VCaP (cell line): Measurements from ENCODE around the gene VPS26C.
"Not testable (repeated sequence)": the region's sequence is repeated elsewhere in the genome, so short reads cannot be mapped to it uniquely, and the experiment has no call there.

Experiments used
- H3K27ac ChIP-seq: fragments of 450-650 bp; 2 replicates; pipeline ENCODE4 v1.5.1; 2017
- TF ChIP-seq, protein P1 (sequence below): fragments of 450-650 bp; conservative IDR thresholded peaks from 2 replicates; pipeline ENCODE4 v1.5.1; 2017; ENCODE audit warnings: mild to moderate bottlenecking, moderate library complexity

VPS26C gene

DNA sequence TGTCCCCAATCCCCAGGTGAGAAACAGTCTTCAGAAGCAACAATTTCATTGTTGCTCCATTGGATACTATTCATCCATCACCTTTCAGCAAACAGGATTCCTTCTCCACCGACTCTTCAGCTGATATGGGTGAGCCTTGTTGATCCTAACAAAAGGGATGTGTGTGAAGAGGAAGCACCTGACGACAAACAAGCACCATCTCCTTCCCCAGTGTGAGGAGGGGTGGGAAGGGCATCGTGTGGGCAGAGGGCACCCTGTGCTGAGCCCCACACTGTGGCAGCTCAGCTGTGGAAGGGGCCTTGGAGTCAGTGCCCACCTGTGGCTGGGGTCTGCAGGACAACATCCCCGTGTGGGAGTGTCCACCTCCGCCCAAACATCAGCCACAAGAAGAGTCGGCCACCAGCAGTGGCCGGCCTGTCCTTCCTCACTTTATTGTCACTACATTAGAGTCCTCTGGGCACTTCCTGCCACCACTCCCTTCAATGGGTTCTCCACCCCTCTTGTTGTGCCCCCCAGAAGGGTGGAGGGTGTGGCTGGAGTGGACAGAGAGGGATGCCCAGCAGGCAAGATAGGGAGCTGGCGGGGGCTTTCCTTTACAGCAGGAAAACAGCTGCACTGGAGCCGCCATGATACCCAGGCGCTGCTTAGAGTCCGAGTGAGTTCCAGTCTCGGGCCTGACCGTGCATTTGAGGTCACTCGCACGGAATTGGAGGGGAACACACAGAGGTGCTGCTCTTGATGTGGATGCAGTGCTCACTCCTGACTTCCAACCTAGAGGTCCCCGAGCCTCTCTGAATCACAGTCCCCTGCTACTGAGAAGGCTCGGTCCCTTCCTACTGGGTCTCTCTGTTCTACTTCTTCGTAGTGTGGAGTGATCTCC is 40.9 kb downstream of the VPS26C start:
- H3K27ac ChIP-seq, result no peak overlapping the region
- TF ChIP-seq, protein P1, sequence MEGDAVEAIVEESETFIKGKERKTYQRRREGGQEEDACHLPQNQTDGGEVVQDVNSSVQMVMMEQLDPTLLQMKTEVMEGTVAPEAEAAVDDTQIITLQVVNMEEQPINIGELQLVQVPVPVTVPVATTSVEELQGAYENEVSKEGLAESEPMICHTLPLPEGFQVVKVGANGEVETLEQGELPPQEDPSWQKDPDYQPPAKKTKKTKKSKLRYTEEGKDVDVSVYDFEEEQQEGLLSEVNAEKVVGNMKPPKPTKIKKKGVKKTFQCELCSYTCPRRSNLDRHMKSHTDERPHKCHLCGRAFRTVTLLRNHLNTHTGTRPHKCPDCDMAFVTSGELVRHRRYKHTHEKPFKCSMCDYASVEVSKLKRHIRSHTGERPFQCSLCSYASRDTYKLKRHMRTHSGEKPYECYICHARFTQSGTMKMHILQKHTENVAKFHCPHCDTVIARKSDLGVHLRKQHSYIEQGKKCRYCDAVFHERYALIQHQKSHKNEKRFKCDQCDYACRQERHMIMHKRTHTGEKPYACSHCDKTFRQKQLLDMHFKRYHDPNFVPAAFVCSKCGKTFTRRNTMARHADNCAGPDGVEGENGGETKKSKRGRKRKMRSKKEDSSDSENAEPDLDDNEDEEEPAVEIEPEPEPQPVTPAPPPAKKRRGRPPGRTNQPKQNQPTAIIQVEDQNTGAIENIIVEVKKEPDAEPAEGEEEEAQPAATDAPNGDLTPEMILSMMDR, result no peak

DNA sequence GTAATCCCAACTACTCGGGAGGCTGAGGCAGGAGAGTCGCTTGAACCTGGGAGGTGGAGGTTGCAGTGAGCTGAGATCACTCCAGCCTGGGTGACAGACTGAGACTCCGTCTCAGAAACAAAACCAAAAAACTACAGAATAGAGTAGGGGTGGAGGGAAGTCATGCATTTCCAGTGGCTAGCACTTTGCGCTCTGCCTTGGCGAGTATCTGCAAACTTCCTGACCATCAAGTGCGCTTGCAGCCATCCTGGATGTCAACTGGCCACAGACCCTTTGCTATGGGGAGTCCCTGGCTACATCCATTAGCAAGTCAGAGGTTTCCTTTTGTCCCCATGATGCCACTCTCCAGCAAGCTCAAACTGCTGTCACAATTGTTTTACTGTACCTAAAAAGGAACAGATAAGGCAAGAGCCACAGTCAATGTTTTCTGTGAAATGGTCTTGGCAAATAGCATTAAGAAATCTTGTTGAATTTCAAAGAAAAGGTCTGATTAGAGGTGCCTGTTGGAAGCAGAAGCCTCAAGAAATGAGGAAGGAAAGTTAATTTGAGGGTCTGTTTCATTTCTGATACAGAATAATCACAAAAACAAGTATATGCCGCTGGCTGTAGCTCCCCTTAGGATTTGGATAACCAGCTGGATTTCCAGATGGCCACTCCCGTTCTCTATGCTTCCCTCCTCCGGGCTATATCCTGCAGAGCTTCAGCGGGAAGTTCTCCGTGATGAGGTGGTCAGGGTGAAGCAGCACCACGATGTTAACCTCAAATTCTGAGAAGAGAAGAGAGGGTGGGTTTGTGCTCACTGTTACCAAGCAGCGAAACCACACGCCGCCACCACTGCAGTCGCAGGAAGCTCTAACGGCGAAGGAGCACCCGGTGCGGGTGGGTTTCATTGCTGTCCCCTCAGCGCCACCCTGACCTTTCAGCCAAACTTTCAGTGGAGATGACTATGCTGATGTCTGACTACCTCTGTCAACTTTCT is 42.0 kb downstream of the VPS26C start:
- TF ChIP-seq, protein P1, result no peak
- H3K27ac ChIP-seq, result no peak overlapping the region

DNA sequence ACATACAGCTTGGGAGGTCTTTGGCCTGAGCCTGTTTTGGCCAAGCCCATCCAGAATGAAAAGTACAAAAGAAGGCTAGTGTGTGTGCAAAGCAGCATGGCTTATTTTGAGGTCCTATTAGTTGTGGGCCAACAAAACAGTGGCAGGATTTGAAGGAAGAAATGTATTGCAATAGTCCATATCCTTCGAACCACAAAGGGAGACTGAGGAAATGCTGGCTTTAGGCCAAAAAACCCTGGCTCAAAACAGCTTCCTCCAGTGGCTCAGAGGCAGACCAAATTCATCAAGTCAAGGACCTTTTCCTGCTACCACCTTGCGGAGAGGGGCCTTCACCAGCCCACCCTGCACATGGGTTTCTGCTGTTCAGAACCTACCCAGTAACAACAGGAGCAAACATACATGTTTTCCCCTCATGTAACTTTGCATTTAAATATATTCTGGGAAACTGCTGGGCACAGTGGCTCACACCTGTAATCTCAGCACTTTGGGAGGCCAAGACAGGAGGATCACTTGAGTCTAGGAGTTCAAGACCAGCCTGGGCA is 43.3 kb downstream of the VPS26C start:
- TF ChIP-seq, protein P1, result no peak
- no peak overlapping the region for H3K27ac ChIP-seq

DNA sequence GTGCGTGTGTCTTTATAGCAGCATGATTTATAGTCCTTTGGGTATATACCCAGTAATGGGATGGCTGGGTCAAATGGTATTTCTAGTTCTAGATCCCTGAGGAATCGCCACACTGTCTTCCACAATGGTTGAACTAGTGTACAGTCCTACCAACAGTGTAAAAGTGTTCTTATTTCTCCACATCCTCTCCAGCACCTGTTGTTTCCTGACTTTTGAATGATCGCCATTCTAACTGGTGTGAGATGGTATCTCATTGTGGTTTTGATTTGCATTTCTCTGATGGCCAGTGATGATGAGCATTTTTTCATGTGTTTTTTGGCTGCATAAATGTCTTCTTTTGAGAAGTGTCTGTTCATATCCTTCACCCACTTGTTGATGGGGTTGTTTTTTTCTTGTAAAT is 44.9 kb downstream of the VPS26C start:
- H3K27ac ChIP-seq, result not testable (repeated sequence)

DNA sequence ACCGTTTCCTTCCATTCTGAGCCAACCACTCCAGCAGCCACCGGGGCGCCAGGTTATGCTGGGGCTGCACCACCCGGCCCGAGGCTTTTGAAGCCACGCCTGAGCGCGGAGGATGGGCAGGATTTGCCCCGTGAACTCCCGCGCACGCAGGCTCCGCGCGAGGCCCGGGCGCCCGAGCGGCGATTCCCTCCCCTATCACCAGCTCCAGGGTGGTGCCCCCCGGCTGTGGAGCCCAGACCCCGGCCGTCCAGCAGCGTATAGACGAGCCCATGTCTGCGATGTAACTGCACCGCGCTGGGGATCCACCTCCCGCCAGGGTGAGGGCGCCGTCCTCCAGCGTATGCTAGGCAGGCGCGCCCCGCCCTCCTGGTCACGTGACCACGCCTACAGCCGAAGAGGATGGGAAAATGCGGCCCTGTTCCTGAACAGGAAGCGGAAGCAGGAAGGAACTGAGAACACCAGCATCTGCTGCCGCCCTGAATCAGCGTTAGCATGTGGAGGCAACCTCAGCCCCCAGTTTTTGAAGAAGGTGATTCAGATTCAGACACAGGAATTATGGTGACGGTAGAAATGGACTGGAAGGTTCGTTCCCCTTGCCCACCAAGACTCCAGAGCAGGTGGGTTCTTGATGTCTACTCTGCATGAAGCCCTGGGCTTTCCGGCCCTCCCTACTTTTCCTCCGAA is 46.0 kb downstream of the VPS26C start:
- TF ChIP-seq, protein P1, result peak; percentile 42; the same call in 1 of the 2 replicates
- H3K27ac ChIP-seq, result peak overlapping the region; percentile 93

DNA sequence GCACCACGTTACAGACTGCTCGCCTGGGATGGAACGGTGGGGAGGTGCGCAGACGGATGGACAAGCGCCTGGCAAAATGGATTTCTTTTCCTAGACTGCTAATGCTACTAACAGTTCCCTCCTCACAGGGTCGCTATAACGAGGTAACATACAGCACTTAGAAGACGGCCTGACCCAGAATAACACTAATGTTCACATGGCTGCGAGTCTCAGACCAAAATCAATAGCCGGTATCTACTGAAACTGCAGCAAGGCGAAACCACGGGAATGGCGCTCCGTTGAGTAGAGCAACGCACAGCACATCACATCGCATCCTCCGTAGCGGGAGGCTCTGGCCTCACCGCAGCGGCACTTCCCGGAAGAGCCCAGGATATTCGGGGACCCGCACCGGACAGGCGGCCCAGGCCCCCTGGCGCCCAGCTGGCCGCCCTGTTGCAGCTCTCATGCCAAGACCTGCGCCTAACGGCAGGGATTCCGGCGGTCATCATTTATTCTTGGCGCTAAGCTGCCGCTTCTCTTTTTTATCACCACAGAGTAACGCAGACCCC is 46.6 kb downstream of the VPS26C start:
- TF ChIP-seq, protein P1, result peak; percentile 58
- peak overlapping the region; percentile 93 for H3K27ac ChIP-seq

DNA sequence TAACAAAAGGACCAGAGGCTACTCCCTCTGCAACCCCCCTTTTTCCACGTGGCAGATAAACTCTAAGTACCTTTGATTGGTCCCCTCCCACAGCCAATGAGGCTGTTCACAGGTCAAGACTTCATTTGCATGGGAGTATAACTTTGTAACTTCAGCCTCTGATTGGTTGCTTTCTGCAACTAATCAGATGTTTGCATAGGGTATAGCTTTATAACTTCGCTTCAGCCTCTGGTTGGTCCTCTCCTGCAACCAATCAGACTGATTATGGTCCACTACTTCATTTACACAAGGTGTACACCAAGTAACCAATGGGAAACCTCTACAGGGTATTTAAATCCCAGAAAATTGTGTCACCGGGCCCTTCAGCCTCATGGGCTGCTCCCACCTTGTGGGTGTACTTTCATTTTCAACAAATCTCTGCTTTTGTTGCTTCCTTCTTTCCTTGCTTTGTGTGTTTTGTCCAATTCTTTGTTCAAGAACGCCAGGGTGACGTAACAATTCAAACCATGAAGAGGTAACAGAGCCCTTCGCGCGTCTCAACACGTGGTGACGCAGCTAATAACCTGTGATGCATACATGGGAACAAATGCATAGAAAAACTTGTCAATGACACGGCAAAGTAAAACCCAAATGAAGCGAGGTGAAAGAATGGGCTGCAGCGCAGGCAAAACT is 47.2 kb downstream of the VPS26C start:
- TF ChIP-seq, protein P1, result no peak
- H3K27ac ChIP-seq, result peak overlapping the region; percentile 93
